Bronchial epithelial cell (primary cell): ENCODE data around the gene ALOX12B. TPM values are rescaled to one million over a fixed set of nuclear protein-coding genes. Genes with fewer than 3 reads are reported as not detected.
A peak's percentile ranks its signal among the peaks of the same experiment; 100 is the strongest.

Source experiments
- DNase-seq: peaks from one replicate; pipeline ENCODE4 v3.0.0-alpha.2; 2010; ENCODE audit warnings: low read depth
- FAIRE-seq: peaks from 2 replicates; lab custom pipeline; 2011; peaks lifted over from hg19 to GRCh38; lab: Jason Lieb, UNC
- H3K27me3 ChIP-seq: 2 replicates; pipeline ENCODE4 v1.5.1; 2011; ENCODE audit warnings: low read length; ENCODE audit not compliant: control insufficient read depth, insufficient read depth
- H3K36me3 ChIP-seq: 2 replicates; pipeline ENCODE4 v1.5.1; 2011; ENCODE audit warnings: low read length; ENCODE audit not compliant: control insufficient read depth, insufficient read depth
- H3K4me3 ChIP-seq: 2 replicates; pipeline ENCODE4 v1.5.1; 2011; ENCODE audit warnings: mild to moderate bottlenecking, low read depth, low read length, control low read depth
- total RNA-seq: library from RNA; depleted of rRNA; stranded (reverse); fragments of >200 nt; gene quantifications from 2 replicates; pipeline ENCODE4 v1.2.1, GENCODE V29; 2014
- TF ChIP-seq, protein P1 (sequence below): IDR thresholded peaks from 2 replicates; pipeline ENCODE4 v1.5.1; 2011; ENCODE audit warnings: mild to moderate bottlenecking, moderate library complexity, low read length, control low read depth, inconsistent platforms; ENCODE audit not compliant: insufficient read depth, severe bottlenecking

The ALOX12B gene
- total RNA-seq, 1 donor from 2014 or later, result 0.26 TPM

DNA sequence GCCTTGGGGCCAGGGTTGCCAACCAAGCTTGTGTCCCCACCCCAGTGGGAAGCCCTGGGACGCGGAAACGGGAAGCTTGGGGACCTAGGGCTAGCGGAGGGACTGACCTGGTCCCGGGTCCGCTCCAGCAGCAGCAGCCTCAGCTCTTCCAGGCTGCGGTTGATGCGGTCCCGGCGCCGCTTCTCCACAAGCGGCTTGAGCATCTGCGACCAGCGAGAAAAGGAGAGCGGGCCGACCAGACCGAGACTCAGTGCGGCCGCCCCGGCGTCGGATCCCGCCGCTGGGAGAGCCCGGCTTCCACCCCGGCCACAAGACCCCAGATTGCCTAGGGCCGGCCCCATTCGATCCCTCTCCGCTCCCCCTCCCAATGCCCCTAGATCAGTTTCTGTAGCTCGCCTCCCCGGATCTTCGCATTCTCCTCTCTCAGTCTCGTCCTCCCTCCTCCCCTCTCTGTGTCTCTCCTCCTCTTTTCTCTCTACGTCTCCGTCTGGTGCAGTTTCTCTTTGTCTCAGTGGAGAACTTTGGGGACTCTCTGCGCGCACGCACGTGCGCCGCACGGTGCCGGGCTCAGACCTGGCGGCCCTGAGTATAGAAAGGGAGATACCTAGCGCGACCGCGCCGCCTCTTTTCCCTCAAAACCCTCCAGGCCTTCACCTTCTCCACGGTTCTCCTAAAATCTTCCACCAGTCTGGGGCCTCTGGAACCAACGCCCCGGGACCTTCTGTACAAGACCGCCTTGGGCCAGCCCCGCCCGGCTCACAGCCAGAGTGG, 35.6 kb upstream of the ALOX12B start:
- no peak for FAIRE-seq
- Histone ChIP-seq H3K27me3 (peaks cover 3% of the 10 kb centered on the region), H3K4me3 (peak overlapping the region; percentile 45), H3K36me3 (no peaks in the 10 kb centered on the region)
- no peak for DNase-seq
- TF ChIP-seq, protein P1, sequence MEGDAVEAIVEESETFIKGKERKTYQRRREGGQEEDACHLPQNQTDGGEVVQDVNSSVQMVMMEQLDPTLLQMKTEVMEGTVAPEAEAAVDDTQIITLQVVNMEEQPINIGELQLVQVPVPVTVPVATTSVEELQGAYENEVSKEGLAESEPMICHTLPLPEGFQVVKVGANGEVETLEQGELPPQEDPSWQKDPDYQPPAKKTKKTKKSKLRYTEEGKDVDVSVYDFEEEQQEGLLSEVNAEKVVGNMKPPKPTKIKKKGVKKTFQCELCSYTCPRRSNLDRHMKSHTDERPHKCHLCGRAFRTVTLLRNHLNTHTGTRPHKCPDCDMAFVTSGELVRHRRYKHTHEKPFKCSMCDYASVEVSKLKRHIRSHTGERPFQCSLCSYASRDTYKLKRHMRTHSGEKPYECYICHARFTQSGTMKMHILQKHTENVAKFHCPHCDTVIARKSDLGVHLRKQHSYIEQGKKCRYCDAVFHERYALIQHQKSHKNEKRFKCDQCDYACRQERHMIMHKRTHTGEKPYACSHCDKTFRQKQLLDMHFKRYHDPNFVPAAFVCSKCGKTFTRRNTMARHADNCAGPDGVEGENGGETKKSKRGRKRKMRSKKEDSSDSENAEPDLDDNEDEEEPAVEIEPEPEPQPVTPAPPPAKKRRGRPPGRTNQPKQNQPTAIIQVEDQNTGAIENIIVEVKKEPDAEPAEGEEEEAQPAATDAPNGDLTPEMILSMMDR, result no peak

DNA sequence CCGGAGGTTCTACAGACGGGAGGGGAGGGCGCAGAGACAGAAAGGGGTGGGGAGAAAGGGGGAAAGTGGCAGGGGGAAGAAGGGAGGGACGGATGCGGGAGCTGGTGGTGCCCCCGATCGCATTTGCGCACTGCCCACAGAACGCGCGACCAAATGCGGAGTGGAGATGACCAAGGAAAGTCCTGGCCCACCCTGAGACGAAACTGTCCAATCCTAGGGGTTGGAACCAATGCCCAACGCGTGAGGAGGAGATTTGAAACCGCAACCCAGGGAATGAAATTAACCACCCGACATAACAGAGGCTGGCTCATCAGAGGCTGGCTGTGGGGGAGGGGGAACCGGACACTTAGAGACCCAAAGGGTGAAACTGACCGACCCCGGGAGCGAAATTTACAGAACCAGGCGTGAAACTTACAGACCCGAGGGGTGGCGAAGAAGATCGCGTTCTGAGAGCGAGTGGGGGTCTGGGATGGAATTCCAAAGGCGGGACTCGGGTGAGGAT, 35.0 kb upstream of the ALOX12B start:
- TF ChIP-seq, protein P1, result no peak
- FAIRE-seq (no peak), DNase-seq (no peak)
- Histone ChIP-seq H3K27me3 (peaks cover 3% of the 10 kb centered on the region), H3K4me3 (peak overlapping the region; percentile 45), H3K36me3 (no peaks in the 10 kb centered on the region)

DNA sequence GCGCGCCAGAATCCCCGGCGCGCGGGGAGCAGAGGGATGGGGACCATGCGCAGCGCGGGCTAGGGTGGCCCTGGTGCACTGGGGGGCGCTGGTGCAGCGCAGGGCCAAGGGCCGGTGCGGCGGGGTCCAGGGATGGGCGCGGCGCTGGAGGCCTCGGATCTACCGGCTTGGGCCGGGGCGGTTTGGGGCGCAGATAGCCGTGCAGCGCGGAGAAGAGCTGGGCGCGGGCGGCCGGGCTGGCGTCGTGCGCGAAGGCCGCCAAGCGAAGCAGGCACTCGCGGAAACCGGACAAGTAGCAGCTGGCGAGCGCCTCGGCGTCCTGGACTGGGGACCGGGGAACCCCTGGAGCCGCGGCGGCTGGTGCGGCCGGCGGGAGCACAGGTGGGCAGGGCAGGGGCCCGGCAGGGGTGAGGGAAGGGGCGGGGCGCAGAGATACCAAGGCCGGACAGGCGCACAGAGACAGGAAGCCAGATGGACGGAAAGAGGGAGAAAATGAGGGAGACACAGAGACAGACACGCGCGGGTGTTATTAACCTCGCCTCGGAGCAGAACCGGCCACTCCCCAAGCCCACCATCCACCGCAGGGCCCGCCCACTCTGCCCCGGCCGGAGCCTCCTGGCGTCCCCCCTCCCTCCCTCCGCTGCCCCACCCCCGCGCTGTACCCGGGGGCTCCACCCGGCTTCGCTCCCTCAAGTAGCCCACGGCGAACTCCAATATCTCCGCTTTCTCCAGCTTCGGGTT, 34.3 kb upstream of the ALOX12B start:
- Histone ChIP-seq H3K36me3 (no peaks in the 10 kb centered on the region), H3K27me3 (peaks cover 3% of the 10 kb centered on the region), H3K4me3 (peak overlapping the region; percentile 45)
- no peak for FAIRE-seq
- TF ChIP-seq, protein P1, result peak; percentile 58
- DNase-seq, result no peak

DNA sequence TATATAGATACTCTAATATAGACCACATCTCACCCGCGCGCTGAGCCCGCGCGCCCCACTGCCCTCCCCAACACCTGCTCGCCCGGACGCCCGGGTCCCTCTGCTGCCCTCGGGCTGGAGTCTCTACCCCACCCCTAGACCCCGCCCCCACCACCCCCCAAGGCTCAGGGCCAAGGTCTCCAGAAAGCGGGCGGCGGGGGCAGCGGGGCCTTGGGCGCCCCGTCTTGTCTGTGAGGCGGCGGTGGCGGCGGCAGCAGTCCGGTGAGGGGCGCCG, 33.8 kb upstream of the ALOX12B start:
- no peaks in the 10 kb centered on the region for H3K36me3 ChIP-seq
- H3K27me3 ChIP-seq, result peaks cover 4% of the 10 kb centered on the region
- no peak for DNase-seq
- H3K4me3 ChIP-seq, result peak overlapping the region; percentile 45
- FAIRE-seq, result no peak
- TF ChIP-seq, protein P1, result no peak

DNA sequence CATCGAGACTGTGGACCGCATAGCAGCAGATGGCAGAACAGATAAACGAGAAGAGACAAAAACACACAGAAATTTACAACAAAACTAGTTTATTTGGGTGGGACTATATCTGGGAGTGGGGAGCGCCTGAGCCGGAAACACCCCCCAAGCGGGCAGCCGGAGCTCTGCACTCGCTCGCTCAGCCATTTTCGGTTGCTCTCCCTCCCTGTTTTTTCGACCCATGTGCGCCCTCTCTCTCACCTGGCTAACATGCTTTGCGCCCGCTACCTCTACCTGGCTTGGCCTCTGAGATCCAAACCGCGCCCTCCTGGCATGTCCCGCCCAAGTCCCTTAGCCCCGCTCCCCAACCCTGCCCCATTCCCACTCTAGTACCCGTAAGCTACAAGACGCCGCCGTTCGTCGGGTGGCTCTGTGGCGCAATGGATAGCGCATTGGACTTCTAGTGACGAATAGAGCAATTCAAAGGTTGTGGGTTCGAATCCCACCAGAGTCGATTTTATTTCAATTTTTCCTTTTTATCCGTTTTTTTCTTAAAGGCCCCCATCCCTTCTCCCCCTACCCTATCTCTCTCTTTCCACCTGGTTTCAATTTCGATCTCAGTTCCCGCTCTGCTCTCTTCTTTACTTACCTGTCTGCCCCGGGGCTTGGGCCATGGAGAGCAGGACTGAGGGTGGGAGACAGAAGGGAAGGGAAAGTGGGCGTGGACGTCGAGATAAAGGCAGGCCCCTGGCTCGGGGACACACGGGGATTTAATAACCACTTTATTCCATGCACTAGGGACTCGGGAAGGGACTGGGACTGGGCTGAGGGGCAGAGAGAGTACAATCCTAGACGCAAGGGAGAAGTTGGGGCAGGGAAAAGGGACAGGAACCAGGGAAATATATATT, 33.2 kb upstream of the ALOX12B start:
- FAIRE-seq, result no peak
- H3K27me3 ChIP-seq, result peaks cover 4% of the 10 kb centered on the region
- no peaks in the 10 kb centered on the region for H3K36me3 ChIP-seq
- TF ChIP-seq, protein P1, result peak; percentile 56
- DNase-seq, result peak; percentile 79
- H3K4me3 ChIP-seq, result peak overlapping the region; percentile 45
